HEK293 (cell line): ENCODE results near the gene PLK1.

ENCODE experiments used
- CTCF ChIA-PET: fragments of 350-600 bp; formaldehyde crosslinking; extraction: SDS; loops from one replicate; lab custom pipeline; 2021; ENCODE audit warnings: antibody characterized with exemption; lab: Yijun Ruan, JAX
- POLR2A ChIA-PET: fragments of 300-600 bp; formaldehyde crosslinking; extraction: SDS; loops from one replicate; lab custom pipeline; 2020; ENCODE audit warnings: antibody characterized with exemption, inconsistent platforms; lab: Yijun Ruan, JAX
- H3K27ac ChIP-seq: fragments of 200-500 bp; sonication (Bioruptor generic); 2 replicates; pipeline ENCODE4 v1.5.1; 2014; ENCODE audit warnings: low read depth, low read length, control low read depth, inconsistent platforms; ENCODE audit errors: extremely low read depth
- H3K36me3 ChIP-seq, 2 experiments: fragments of 200-500 bp in 1 of 2; sonication (Bioruptor generic) in 1 of 2; 1 replicate in 1 of 2; 2 replicates in 1 of 2; pipeline ENCODE4 v1.5.1; 2014 to 2017; ENCODE audit warnings: inconsistent platforms in 2 of 2, low read length in 2 of 2; ENCODE audit not compliant: control insufficient read depth in 2 of 2, insufficient read depth in 1 of 2
- H3K4me1 ChIP-seq: fragments of 200-500 bp; sonication (Bioruptor generic); 2 replicates; pipeline ENCODE4 v1.5.1; 2014; ENCODE audit warnings: mild to moderate bottlenecking, low read length, inconsistent platforms; ENCODE audit not compliant: control insufficient read depth, insufficient read depth
- H3K4me3 ChIP-seq: 2 replicates; pipeline ENCODE4 v1.5.1; 2011; ENCODE audit warnings: low read depth, mild to moderate bottlenecking, control low read depth, low read length, moderate library complexity
- H3K9me3 ChIP-seq: fragments of 200-500 bp; sonication (Bioruptor generic); 2 replicates; pipeline ENCODE4 v1.5.1; 2014; ENCODE audit warnings: low read depth, low read length, inconsistent platforms; ENCODE audit not compliant: control insufficient read depth, insufficient read depth
- AEBP2 ChIP-seq: fragments of 450-650 bp; formaldehyde crosslinking; IDR thresholded peaks from 2 replicates; pipeline ENCODE4 v1.5.1; 2016; ENCODE audit warnings: missing biosample characterization, missing genetic modification characterization, borderline replicate concordance
- EGR2 ChIP-seq: fragments of 450-650 bp; formaldehyde crosslinking; IDR thresholded peaks from 2 replicates; pipeline ENCODE4 v1.5.1; 2016; ENCODE audit warnings: low read depth, missing biosample characterization, missing genetic modification characterization
- HOXA7 ChIP-seq: sonication (generic); formaldehyde crosslinking; IDR thresholded peaks from 2 replicates; pipeline ENCODE4 v1.8.1; 2022; ENCODE audit warnings: missing genetic modification reagents, borderline replicate concordance
- INSM2 ChIP-seq: fragments of 450-650 bp; formaldehyde crosslinking; IDR thresholded peaks from 2 replicates; pipeline ENCODE4 v1.5.1; 2016; ENCODE audit warnings: missing biosample characterization, missing genetic modification characterization
- KLF10 ChIP-seq: fragments of 450-650 bp; IDR thresholded peaks from 2 replicates; pipeline ENCODE4 v1.5.1; 2018; ENCODE audit warnings: missing biosample characterization, mild to moderate bottlenecking, missing genetic modification characterization
- PRDM6 ChIP-seq: fragments of 450-650 bp; formaldehyde crosslinking; IDR thresholded peaks from 2 replicates; pipeline ENCODE4 v1.5.1; 2017; ENCODE audit warnings: missing biosample characterization, missing genetic modification characterization
- SP3 ChIP-seq: fragments of 450-650 bp; formaldehyde crosslinking; IDR thresholded peaks from 2 replicates; pipeline ENCODE4 v1.5.1; 2016; ENCODE audit warnings: missing biosample characterization, missing genetic modification characterization
- ZNF10 ChIP-seq: fragments of 450-650 bp; formaldehyde crosslinking; IDR thresholded peaks from 2 replicates; pipeline ENCODE4 v1.5.1; 2017; ENCODE audit warnings: missing biosample characterization, missing genetic modification characterization
- ZNF132 ChIP-seq: fragments of 450-650 bp; formaldehyde crosslinking; IDR thresholded peaks from 2 replicates; pipeline ENCODE4 v1.5.1; 2017; ENCODE audit warnings: missing biosample characterization, missing genetic modification characterization, borderline replicate concordance
- ZNF202 ChIP-seq: fragments of 450-650 bp; formaldehyde crosslinking; IDR thresholded peaks from 2 replicates; pipeline ENCODE4 v1.5.1; 2016; ENCODE audit warnings: missing biosample characterization, missing genetic modification characterization, borderline replicate concordance
- ZNF211 ChIP-seq: fragments of 450-650 bp; formaldehyde crosslinking; IDR thresholded peaks from 2 replicates; pipeline ENCODE4 v1.5.1; 2016; ENCODE audit warnings: low read depth, missing biosample characterization, missing genetic modification characterization
- ZNF239 ChIP-seq: fragments of 450-650 bp; formaldehyde crosslinking; IDR thresholded peaks from 2 replicates; pipeline ENCODE4 v1.5.1; 2016; ENCODE audit warnings: missing biosample characterization, missing genetic modification characterization
- ZNF292 ChIP-seq: fragments of 450-650 bp; formaldehyde crosslinking; IDR thresholded peaks from 2 replicates; pipeline ENCODE4 v1.5.1; 2016; ENCODE audit warnings: low read depth, missing biosample characterization, missing genetic modification characterization, borderline replicate concordance
- ZNF391 ChIP-seq: fragments of 450-650 bp; formaldehyde crosslinking; IDR thresholded peaks from 2 replicates; pipeline ENCODE4 v1.5.1; 2016; ENCODE audit warnings: low read depth, missing biosample characterization, missing genetic modification characterization, borderline replicate concordance
- ZNF394 ChIP-seq: fragments of 450-650 bp; formaldehyde crosslinking; IDR thresholded peaks from 2 replicates; pipeline ENCODE4 v1.5.1; 2016; ENCODE audit warnings: missing biosample characterization, missing genetic modification characterization, mild to moderate bottlenecking, moderate library complexity, borderline replicate concordance
- ZNF416 ChIP-seq: fragments of 450-650 bp; formaldehyde crosslinking; IDR thresholded peaks from 2 replicates; pipeline ENCODE4 v1.5.1; 2016; ENCODE audit warnings: missing biosample characterization, missing genetic modification characterization
- ZNF423 ChIP-seq: fragments of 450-650 bp; formaldehyde crosslinking; IDR thresholded peaks from 2 replicates; pipeline ENCODE4 v1.5.1; 2016; ENCODE audit warnings: missing biosample characterization, missing genetic modification characterization
- ZNF426 ChIP-seq: fragments of 450-650 bp; formaldehyde crosslinking; IDR thresholded peaks from 2 replicates; pipeline ENCODE4 v1.5.1; 2017; ENCODE audit warnings: missing biosample characterization, missing genetic modification characterization, mild to moderate bottlenecking, inconsistent platforms, moderate library complexity
- ZNF514 ChIP-seq: fragments of 450-650 bp; formaldehyde crosslinking; IDR thresholded peaks from 2 replicates; pipeline ENCODE4 v1.5.1; 2016; ENCODE audit warnings: missing biosample characterization, missing genetic modification characterization
- ZNF555 ChIP-seq: fragments of 450-650 bp; formaldehyde crosslinking; conservative IDR thresholded peaks from 2 replicates; pipeline ENCODE4 v1.5.1; 2017; ENCODE audit warnings: missing biosample characterization, mild to moderate bottlenecking, missing genetic modification characterization, inconsistent platforms
- ZNF561 ChIP-seq: fragments of 450-650 bp; IDR thresholded peaks from 2 replicates; pipeline ENCODE4 v1.5.1; 2018; ENCODE audit warnings: missing biosample characterization, missing genetic modification characterization, borderline replicate concordance
- ZNF623 ChIP-seq: fragments of 450-650 bp; formaldehyde crosslinking; IDR thresholded peaks from 2 replicates; pipeline ENCODE4 v1.5.1; 2016; ENCODE audit warnings: missing biosample characterization, missing genetic modification characterization
- ZNF768 ChIP-seq: fragments of 450-650 bp; formaldehyde crosslinking; IDR thresholded peaks from 2 replicates; pipeline ENCODE4 v1.5.1; 2018; ENCODE audit warnings: missing biosample characterization, mild to moderate bottlenecking, missing genetic modification characterization
- ZNF785 ChIP-seq: fragments of 450-650 bp; formaldehyde crosslinking; IDR thresholded peaks from 2 replicates; pipeline ENCODE4 v1.5.1; 2016; ENCODE audit warnings: missing biosample characterization, missing genetic modification characterization
- ZNF791 ChIP-seq: fragments of 450-650 bp; formaldehyde crosslinking; IDR thresholded peaks from 2 replicates; pipeline ENCODE4 v1.5.1; 2016; ENCODE audit warnings: missing biosample characterization, missing genetic modification characterization
- TF ChIP-seq, protein P1 (sequence below): fragments of 450-650 bp; formaldehyde crosslinking; IDR thresholded peaks from 2 replicates; pipeline ENCODE4 v1.5.1; 2017; ENCODE audit warnings: missing biosample characterization, missing genetic modification characterization

The PLK1 gene

DNA sequence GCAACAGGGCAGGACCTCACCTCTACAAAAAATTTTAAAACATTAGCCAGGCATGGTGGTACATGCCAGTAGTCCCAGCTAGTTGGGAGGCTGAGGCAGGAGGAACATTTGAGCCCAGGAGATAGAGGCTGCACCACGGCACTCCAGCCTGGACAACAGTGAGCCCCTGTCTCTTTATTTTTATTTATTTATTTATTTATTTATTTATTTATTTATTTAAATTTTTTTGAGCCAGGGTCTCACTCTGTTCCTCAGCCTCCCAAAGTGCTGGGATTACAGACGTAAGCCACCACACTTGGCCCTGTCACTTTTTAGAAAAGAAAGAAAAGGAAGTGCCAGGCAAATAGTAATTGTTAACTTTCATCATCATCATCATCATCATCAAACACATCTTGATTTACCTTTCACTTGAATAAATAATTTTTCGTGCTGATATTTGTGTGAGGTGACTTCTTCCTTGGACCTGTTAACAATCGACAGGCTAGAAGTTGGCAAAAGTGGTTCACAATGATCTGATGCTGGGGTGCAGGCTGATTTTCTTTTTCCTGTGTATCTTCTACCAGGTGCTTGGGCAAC, 44.1 kb upstream of the PLK1 start (continued):
- TF ChIP-seq ZNF292 (tag by site-specific recombination): no peak
- peak; percentile 38 for TF ChIP-seq ZNF555 (tag by site-specific recombination)
- peak; percentile 47 for TF ChIP-seq ZNF426 (tag by site-specific recombination)
- TF ChIP-seq ZNF623 (tag by site-specific recombination): peak; percentile 28; the same call in 1 of the 2 replicates
- no peak for TF ChIP-seq ZNF791 (tag by site-specific recombination)
- TF ChIP-seq ZNF10 (tag by site-specific recombination): no peak
- peak; percentile 72; the same call in 1 of the 2 replicates for TF ChIP-seq ZNF394 (tag by site-specific recombination)
- no peak for TF ChIP-seq ZNF423 (tag by site-specific recombination)
- TF ChIP-seq, protein P1, sequence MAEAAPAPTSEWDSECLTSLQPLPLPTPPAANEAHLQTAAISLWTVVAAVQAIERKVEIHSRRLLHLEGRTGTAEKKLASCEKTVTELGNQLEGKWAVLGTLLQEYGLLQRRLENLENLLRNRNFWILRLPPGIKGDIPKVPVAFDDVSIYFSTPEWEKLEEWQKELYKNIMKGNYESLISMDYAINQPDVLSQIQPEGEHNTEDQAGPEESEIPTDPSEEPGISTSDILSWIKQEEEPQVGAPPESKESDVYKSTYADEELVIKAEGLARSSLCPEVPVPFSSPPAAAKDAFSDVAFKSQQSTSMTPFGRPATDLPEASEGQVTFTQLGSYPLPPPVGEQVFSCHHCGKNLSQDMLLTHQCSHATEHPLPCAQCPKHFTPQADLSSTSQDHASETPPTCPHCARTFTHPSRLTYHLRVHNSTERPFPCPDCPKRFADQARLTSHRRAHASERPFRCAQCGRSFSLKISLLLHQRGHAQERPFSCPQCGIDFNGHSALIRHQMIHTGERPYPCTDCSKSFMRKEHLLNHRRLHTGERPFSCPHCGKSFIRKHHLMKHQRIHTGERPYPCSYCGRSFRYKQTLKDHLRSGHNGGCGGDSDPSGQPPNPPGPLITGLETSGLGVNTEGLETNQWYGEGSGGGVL (tag by site-specific recombination): no peak
- TF ChIP-seq KLF10: no peak
- TF ChIP-seq AEBP2 (tag by site-specific recombination): no peak
- no peak for TF ChIP-seq HOXA7 (CRISPR knock-in tag)
- no peak for TF ChIP-seq ZNF391 (tag by site-specific recombination)
- no peak for TF ChIP-seq ZNF785 (tag by site-specific recombination)
- no peak for TF ChIP-seq ZNF239 (tag by site-specific recombination)

- Histone ChIP-seq H3K9me3 (no peaks in the 10 kb centered on the region), H3K4me1 (no peaks in the 10 kb centered on the region), H3K4me3 (no peak overlapping the region), H3K27ac (no peak overlapping the region), H3K36me3 (peaks cover 35 to 64% of the 10 kb centered on the region in 2 experiments)
- CTCF ChIA-PET: no interaction called here
- TF ChIP-seq SP3: no peak
- no peak for TF ChIP-seq ZNF10 (tag by site-specific recombination)
- no peak for TF ChIP-seq PRDM6 (tag by site-specific recombination)
- TF ChIP-seq ZNF239 (tag by site-specific recombination): no peak
- no peak for TF ChIP-seq ZNF132 (tag by site-specific recombination)
- TF ChIP-seq ZNF211 (tag by site-specific recombination): no peak
- no peak for TF ChIP-seq ZNF514 (tag by site-specific recombination)
- no peak for TF ChIP-seq INSM2 (tag by site-specific recombination)
- no peak for TF ChIP-seq EGR2 (tag by site-specific recombination)
- TF ChIP-seq ZNF768 (tag by site-specific recombination): no peak
- no peak for TF ChIP-seq ZNF202 (tag by site-specific recombination)
- no peak for TF ChIP-seq ZNF561 (tag by site-specific recombination)
- no peak for TF ChIP-seq ZNF416 (tag by site-specific recombination)
- POLR2A ChIA-PET: no interaction called here
These were observed 42.7 kb upstream of the PLK1 start for GRCh38 chr16:23635958-23636357.
